Midbrain (tissue), 1 donor: ENCODE data around the gene TSGA10IP.

Experiments
- DNase-seq: peaks from one replicate; lab custom pipeline; 2025; lab: John Stamatoyannopoulos, UW

The TSGA10IP gene

GRCh38 chr11:65945430-65945911, at the start of gene TSGA10IP:
Gene TSGA10IP, plus strand, starts transcription at chr11:65945480. Its CDS starts 196 bp downstream, at chr11:65945676.
- no peak for DNase-seq

- no peak for DNase-seq
Measured at GRCh38 chr11:65895482-65895981, 49.7 kb upstream of the TSGA10IP start.

GRCh38 chr11:65896034-65896999, 49.0 kb upstream of the TSGA10IP start:
- no peak for DNase-seq

- no peak for DNase-seq
Measured at GRCh38 chr11:65897020-65897471, 48.2 kb upstream of the TSGA10IP start.

- no peak for DNase-seq
Measured at GRCh38 chr11:65898656-65899355, 46.5 kb upstream of the TSGA10IP start.

- no peak for DNase-seq
Measured at GRCh38 chr11:65899356-65900124, 45.7 kb upstream of the TSGA10IP start.

- DNase-seq = peak; percentile 23
Measured at GRCh38 chr11:65900125-65900898, 45.0 kb upstream of the TSGA10IP start, which contains the start of gene FOSL1. Gene FOSL1, minus strand, starts transcription at chr11:65900388. Its CDS starts 49 bp downstream, at chr11:65900339.

- no peak for DNase-seq
Measured at GRCh38 chr11:65900899-65901180, 44.4 kb upstream of the TSGA10IP start.

- no peak for DNase-seq
Measured at GRCh38 chr11:65903068-65903481, 42.2 kb upstream of the TSGA10IP start.

- DNase-seq = no peak
Measured at GRCh38 chr11:65903715-65904114, 41.6 kb upstream of the TSGA10IP start.

- no peak for DNase-seq
Measured at GRCh38 chr11:65906602-65907001, 38.7 kb upstream of the TSGA10IP start.

- no peak for DNase-seq
Measured at GRCh38 chr11:65907878-65908277, 37.4 kb upstream of the TSGA10IP start.

- DNase-seq = no peak
Measured at GRCh38 chr11:65911682-65912568, 33.4 kb upstream of the TSGA10IP start.

GRCh38 chr11:65912845-65913244, 32.4 kb upstream of the TSGA10IP start:
- no peak for DNase-seq

GRCh38 chr11:65915101-65915820, 30.0 kb upstream of the TSGA10IP start:
- no peak for DNase-seq

- DNase-seq = no peak
Measured at GRCh38 chr11:65915821-65916251, 29.4 kb upstream of the TSGA10IP start.

GRCh38 chr11:65916391-65916790, 28.9 kb upstream of the TSGA10IP start:
- no peak for DNase-seq

- DNase-seq = no peak
Measured at GRCh38 chr11:65917077-65917433, 28.2 kb upstream of the TSGA10IP start.
